Urinary bladder (tissue), 4 donors: ENCODE data around the gene RAB40B. TPM values are rescaled to one million over a fixed set of nuclear protein-coding genes. Genes with fewer than 3 reads are reported as not detected.

Experiments used
- DNase-seq: peaks from one replicate; pipeline ENCODE4 v3.0.0-alpha.2; 2015; ENCODE audit errors: extremely low spot score
- H3K27ac ChIP-seq: one replicate; pipeline ENCODE4 v1.5.1; 2013; ENCODE audit warnings: low read depth, mild to moderate bottlenecking, moderate library complexity
- H3K36me3 ChIP-seq: one replicate; pipeline ENCODE4 v1.6.1; 2013; ENCODE audit warnings: mild to moderate bottlenecking, moderate library complexity; ENCODE audit not compliant: insufficient read depth
- H3K4me1 ChIP-seq: one replicate; pipeline ENCODE4 v1.6.1; 2013; ENCODE audit warnings: mild to moderate bottlenecking, moderate library complexity; ENCODE audit not compliant: insufficient read depth
- H3K4me3 ChIP-seq: one replicate; pipeline ENCODE4 v1.5.1; 2013; ENCODE audit warnings: low read depth, low read length
- WGBS: extraction: QIAGEN DNeasy Blood & Tissue Kit; methylation state at CpG from one replicate; pipeline ENCODE4 v1.1.7; 2013; 5-methylcytosine and 5-hydroxymethylcytosine counted together
- polyA plus RNA-seq: library from polyadenylated mRNA; stranded (reverse); fragments of 200-250 nt; gene quantifications from one replicate; pipeline ENCODE4 v1.2.3, GENCODE V29; 2013
- total RNA-seq: library from RNA; depleted of rRNA; stranded (reverse); fragments of >200 nt; gene quantifications from one replicate; pipeline ENCODE4 v1.2.3, GENCODE V29; 2014
- donor health status: healthy with polysubstance abuse.
- donor health status: healthy.

The RAB40B gene
- total and polyA plus RNA-seq, 2 donors: 9.8 to 25.7 TPM

- H3K4me1 ChIP-seq: no peaks in the 10 kb centered on the region
- no peak for DNase-seq
- WGBS: 86% methylated on average over 23 of the region's 23 CpGs
- no peak overlapping the region for H3K27ac ChIP-seq
- H3K4me3 ChIP-seq: no peak overlapping the region
- H3K36me3 ChIP-seq: no peaks in the 10 kb centered on the region
Measured at GRCh38 chr17:82677353-82677925, 21.1 kb downstream of the RAB40B start.

DNA sequence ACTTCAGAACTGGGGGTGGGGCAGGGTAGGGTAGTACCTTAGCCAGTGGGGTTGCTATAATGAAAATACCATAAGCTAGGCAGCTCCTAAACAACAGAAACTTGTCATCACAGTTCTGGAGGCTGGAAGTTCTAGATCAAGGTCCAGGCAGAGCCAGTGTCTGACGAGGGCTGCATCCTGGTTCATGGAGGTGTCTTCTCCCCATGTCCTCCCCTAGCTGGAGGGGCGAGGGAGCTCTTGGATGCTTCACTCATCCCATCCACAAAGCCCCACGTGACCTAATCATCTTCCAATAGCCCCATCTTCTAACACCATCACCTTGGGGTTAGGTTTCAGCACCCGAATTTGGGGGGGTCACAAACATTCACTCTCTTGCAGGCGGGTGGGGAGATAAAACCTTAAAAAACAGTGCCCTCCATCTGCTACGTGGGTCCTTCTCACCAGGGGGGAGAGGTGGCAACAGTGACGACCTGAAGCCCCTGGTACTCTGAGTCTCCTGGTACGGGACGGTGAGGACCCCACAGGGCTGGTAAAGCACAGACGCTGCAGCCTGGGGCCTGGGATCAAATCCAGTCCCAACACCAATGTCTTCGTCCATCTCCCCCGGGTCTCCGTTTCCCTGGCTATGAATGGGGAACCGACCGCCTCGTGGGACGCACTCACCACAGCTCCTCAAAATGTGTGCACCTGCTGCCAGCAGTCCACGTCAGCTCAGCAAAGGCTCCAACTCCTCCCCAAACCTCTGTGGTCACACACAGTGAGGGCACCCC, 22.8 kb downstream of the RAB40B start:
- no peak overlapping the region for H3K27ac ChIP-seq
- no peaks in the 10 kb centered on the region for H3K36me3 ChIP-seq
- no peak for DNase-seq
- no peak overlapping the region for H3K4me3 ChIP-seq
- H3K4me1 ChIP-seq: no peaks in the 10 kb centered on the region
- WGBS: 88% methylated on average over 18 of the region's 18 CpGs

DNA sequence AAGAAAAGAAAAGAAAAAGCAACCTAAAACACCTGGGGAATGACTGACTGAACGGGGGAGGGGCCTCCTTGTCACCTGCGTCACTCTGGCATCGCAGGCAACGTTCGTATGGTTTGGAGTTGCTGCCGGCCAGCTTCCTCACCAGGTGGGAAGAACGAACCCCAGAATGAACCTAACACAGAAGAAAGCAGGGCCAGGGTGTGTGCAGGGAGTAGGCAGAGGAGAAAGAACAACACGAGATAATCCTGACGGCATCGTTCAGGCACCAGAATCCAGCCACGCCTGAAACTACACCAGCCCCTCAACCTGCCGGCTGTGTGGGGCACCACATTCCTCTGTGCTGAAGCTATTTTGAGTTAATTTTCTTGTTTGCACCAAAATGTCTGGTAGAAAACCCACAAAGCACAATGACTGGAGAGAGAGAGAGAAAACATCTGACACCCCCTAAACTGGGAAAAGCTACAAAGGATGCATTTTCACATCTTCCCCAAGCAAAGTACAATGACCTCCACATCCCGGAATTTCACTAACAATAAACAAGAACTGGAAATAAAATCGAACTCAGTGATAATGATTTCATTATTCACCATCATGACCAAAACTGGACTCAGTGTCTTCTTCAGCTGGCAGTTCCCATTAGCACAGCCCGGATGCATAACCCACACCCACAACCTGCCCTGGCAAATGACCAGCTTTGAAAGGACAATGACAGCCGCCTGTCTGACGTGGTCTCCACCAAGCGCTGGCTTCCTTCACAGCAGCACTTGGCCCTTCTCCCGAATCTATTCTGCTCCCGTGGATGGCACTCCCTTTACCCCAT, 23.6 kb downstream of the RAB40B start:
- Histone ChIP-seq H3K4me3 (no peak overlapping the region), H3K4me1 (no peaks in the 10 kb centered on the region), H3K36me3 (no peaks in the 10 kb centered on the region), H3K27ac (no peak overlapping the region)
- WGBS: 84% methylated on average over 20 of the region's 20 CpGs
- DNase-seq: no peak

- no peak for DNase-seq
- Histone ChIP-seq H3K4me3 (no peak overlapping the region), H3K4me1 (no peaks in the 10 kb centered on the region), H3K27ac (no peak overlapping the region), H3K36me3 (no peaks in the 10 kb centered on the region)
- 89% methylated on average over 19 of the region's 19 CpGs for WGBS
Measured at GRCh38 chr17:82670661-82671450, 27.6 kb downstream of the RAB40B start.

GRCh38 chr17:82668631-82669099, 29.8 kb downstream of the RAB40B start:
- WGBS: 54% methylated on average over 20 of the region's 20 CpGs
- H3K4me3 ChIP-seq: no peak overlapping the region
- no peak overlapping the region for H3K27ac ChIP-seq
- no peak for DNase-seq
- no peaks in the 10 kb centered on the region for H3K36me3 ChIP-seq
- no peaks in the 10 kb centered on the region for H3K4me1 ChIP-seq

GRCh38 chr17:82668024-82668630, 30.4 kb downstream of the RAB40B start:
- WGBS: 79% methylated on average over 16 of the region's 16 CpGs
- no peak for DNase-seq

GRCh38 chr17:82667668-82668000, 30.9 kb downstream of the RAB40B start:
- Histone ChIP-seq H3K4me3 (no peak overlapping the region), H3K27ac (no peak overlapping the region)
- 95% methylated on average over 15 of the region's 15 CpGs for WGBS

More at GRCh38 chr17:82668024-82668630, 30.4 kb downstream of the RAB40B start:
- no peak overlapping the region for H3K27ac ChIP-seq
- H3K4me3 ChIP-seq: no peak overlapping the region
- no peaks in the 10 kb centered on the region for H3K4me1 ChIP-seq
- H3K36me3 ChIP-seq: no peaks in the 10 kb centered on the region

GRCh38 chr17:82666931-82667667, 31.4 kb downstream of the RAB40B start:
- no peak for DNase-seq
- H3K4me1 ChIP-seq: no peaks in the 10 kb centered on the region

More at GRCh38 chr17:82667668-82668000, 30.9 kb downstream of the RAB40B start:
- DNase-seq: no peak
- H3K36me3 ChIP-seq: no peaks in the 10 kb centered on the region
- H3K4me1 ChIP-seq: no peaks in the 10 kb centered on the region

GRCh38 chr17:82665891-82666290, 32.6 kb downstream of the RAB40B start:
- Histone ChIP-seq H3K36me3 (no peaks in the 10 kb centered on the region), H3K4me3 (no peak overlapping the region), H3K27ac (no peak overlapping the region), H3K4me1 (no peaks in the 10 kb centered on the region)
- no peak for DNase-seq
- WGBS: 91% methylated on average over 6 of the region's 6 CpGs

More at GRCh38 chr17:82666931-82667667, 31.4 kb downstream of the RAB40B start:
- H3K36me3 ChIP-seq: no peaks in the 10 kb centered on the region
- no peak overlapping the region for H3K27ac ChIP-seq
- H3K4me3 ChIP-seq: no peak overlapping the region
- WGBS: 92% methylated on average over 28 of the region's 28 CpGs

DNA sequence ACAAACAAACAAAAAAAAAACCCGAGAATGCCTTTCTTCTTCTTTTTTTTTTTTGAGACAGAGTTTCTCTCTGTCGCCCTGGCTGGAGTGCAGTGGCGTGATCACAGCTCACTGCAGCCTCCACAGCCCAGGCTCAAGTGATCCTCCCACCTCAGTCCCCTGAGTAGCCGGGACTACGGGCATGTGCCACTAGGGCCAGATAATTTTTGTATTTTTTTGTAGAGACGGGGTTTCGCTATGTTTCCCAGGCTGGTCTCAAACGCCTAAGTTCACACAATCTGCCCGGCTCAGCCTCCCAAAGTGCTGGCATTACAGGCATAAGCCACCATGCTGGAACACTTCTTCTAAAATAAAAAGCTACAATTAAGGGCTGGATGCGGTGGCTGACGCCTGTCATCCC, 33.3 kb downstream of the RAB40B start:
- 90% methylated on average over 11 of the region's 11 CpGs for WGBS
- no peak overlapping the region for H3K4me3 ChIP-seq
- H3K36me3 ChIP-seq: no peaks in the 10 kb centered on the region
- no peak for DNase-seq
- no peak overlapping the region for H3K27ac ChIP-seq
- H3K4me1 ChIP-seq: no peaks in the 10 kb centered on the region

- Histone ChIP-seq H3K36me3 (no peaks in the 10 kb centered on the region), H3K4me1 (no peaks in the 10 kb centered on the region), H3K27ac (no peak overlapping the region), H3K4me3 (no peak overlapping the region)
- 81% methylated on average over 22 of the region's 22 CpGs for WGBS
- no peak for DNase-seq
Measured at GRCh38 chr17:82664701-82665182, 33.8 kb downstream of the RAB40B start.

GRCh38 chr17:82664276-82664575, 34.3 kb downstream of the RAB40B start:
- WGBS: 92% methylated on average over 17 of the region's 17 CpGs
- Histone ChIP-seq H3K4me3 (no peak overlapping the region), H3K27ac (no peak overlapping the region), H3K36me3 (peaks cover 1% of the 10 kb centered on the region), H3K4me1 (no peaks in the 10 kb centered on the region)
- no peak for DNase-seq
